Mononuclear cell (primary cell): ENCODE data around the gene CTNNA2. TPM values are rescaled to one million over a fixed set of nuclear protein-coding genes. Genes with fewer than 3 reads are reported as not detected.

ENCODE experiments used
- H3K27me3 ChIP-seq: 2 replicates; pipeline ENCODE4 v1.6.0; 2011; ENCODE audit warnings: low read length, control low read depth; ENCODE audit not compliant: insufficient read depth
- H3K4me1 ChIP-seq: 2 replicates; pipeline ENCODE4 v1.5.1; 2011; ENCODE audit warnings: mild to moderate bottlenecking, low read length, control low read depth; ENCODE audit not compliant: insufficient read depth
- H3K4me3 ChIP-seq: 2 replicates; pipeline ENCODE4 v1.5.1; 2011; ENCODE audit warnings: mild to moderate bottlenecking, low read length, moderate library complexity
- H3K9me3 ChIP-seq: 2 replicates; pipeline ENCODE4 v1.5.1; 2011; ENCODE audit warnings: low read depth, mild to moderate bottlenecking, control low read depth, low read length
- total RNA-seq: library from RNA; depleted of rRNA; stranded (reverse); fragments of >200 nt; gene quantifications from one replicate; pipeline ENCODE4 v1.2.3, GENCODE V29; 2012

Gene CTNNA2
- total RNA-seq, 1 donor = not detected

- H3K4me1 ChIP-seq = no peaks in the 10 kb centered on the region
- no peaks in the 10 kb centered on the region for H3K27me3 ChIP-seq
- H3K9me3 ChIP-seq = no peaks in the 10 kb centered on the region
- no peak overlapping the region for H3K4me3 ChIP-seq
These were observed 894.5 kb downstream of the CTNNA2 start for GRCh38 chr2:80407377-80407776.

- H3K4me3 ChIP-seq = no peak overlapping the region
- H3K4me1 ChIP-seq = no peaks in the 10 kb centered on the region
- H3K27me3 ChIP-seq = no peaks in the 10 kb centered on the region
- no peaks in the 10 kb centered on the region for H3K9me3 ChIP-seq
These were observed 897.5 kb downstream of the CTNNA2 start for GRCh38 chr2:80410346-80410745.

GRCh38 chr2:80413136-80413535, 900.3 kb downstream of the CTNNA2 start:
- Histone ChIP-seq H3K4me3 (no peak overlapping the region), H3K27me3 (no peaks in the 10 kb centered on the region), H3K4me1 (no peaks in the 10 kb centered on the region), H3K9me3 (no peaks in the 10 kb centered on the region)

GRCh38 chr2:80417737-80418136, 904.9 kb downstream of the CTNNA2 start:
- H3K9me3 ChIP-seq = no peaks in the 10 kb centered on the region
- H3K27me3 ChIP-seq = no peaks in the 10 kb centered on the region
- no peak overlapping the region for H3K4me3 ChIP-seq
- no peaks in the 10 kb centered on the region for H3K4me1 ChIP-seq

GRCh38 chr2:80420530-80421208, 907.8 kb downstream of the CTNNA2 start:
- no peak overlapping the region for H3K4me3 ChIP-seq
- no peaks in the 10 kb centered on the region for H3K27me3 ChIP-seq
- no peaks in the 10 kb centered on the region for H3K9me3 ChIP-seq
- H3K4me1 ChIP-seq = no peaks in the 10 kb centered on the region

GRCh38 chr2:80429251-80429650, 916.4 kb downstream of the CTNNA2 start:
- no peaks in the 10 kb centered on the region for H3K27me3 ChIP-seq
- no peaks in the 10 kb centered on the region for H3K9me3 ChIP-seq
- H3K4me3 ChIP-seq = no peak overlapping the region
- H3K4me1 ChIP-seq = no peaks in the 10 kb centered on the region

GRCh38 chr2:80437959-80438358, 925.1 kb downstream of the CTNNA2 start:
- Histone ChIP-seq H3K4me1 (no peaks in the 10 kb centered on the region), H3K27me3 (no peaks in the 10 kb centered on the region), H3K4me3 (no peak overlapping the region), H3K9me3 (no peaks in the 10 kb centered on the region)

- no peaks in the 10 kb centered on the region for H3K27me3 ChIP-seq
- H3K4me1 ChIP-seq = no peaks in the 10 kb centered on the region
- H3K9me3 ChIP-seq = no peaks in the 10 kb centered on the region
- H3K4me3 ChIP-seq = no peak overlapping the region
These were observed 925.8 kb downstream of the CTNNA2 start for GRCh38 chr2:80438686-80439085.

- Histone ChIP-seq H3K4me3 (no peak overlapping the region), H3K9me3 (no peaks in the 10 kb centered on the region), H3K27me3 (no peaks in the 10 kb centered on the region), H3K4me1 (no peaks in the 10 kb centered on the region)
These were observed 941.8 kb downstream of the CTNNA2 start for GRCh38 chr2:80454628-80455027.

GRCh38 chr2:80459028-80459427, 946.2 kb downstream of the CTNNA2 start:
- no peak overlapping the region for H3K4me3 ChIP-seq
- no peaks in the 10 kb centered on the region for H3K27me3 ChIP-seq
- H3K9me3 ChIP-seq = no peaks in the 10 kb centered on the region
- H3K4me1 ChIP-seq = no peaks in the 10 kb centered on the region

- Histone ChIP-seq H3K9me3 (no peaks in the 10 kb centered on the region), H3K27me3 (no peaks in the 10 kb centered on the region), H3K4me3 (no peak overlapping the region), H3K4me1 (no peaks in the 10 kb centered on the region)
These were observed 948.8 kb downstream of the CTNNA2 start for GRCh38 chr2:80461505-80462197.

- Histone ChIP-seq H3K4me3 (no peak overlapping the region), H3K27me3 (no peaks in the 10 kb centered on the region), H3K4me1 (no peaks in the 10 kb centered on the region), H3K9me3 (no peaks in the 10 kb centered on the region)
These were observed 949.8 kb downstream of the CTNNA2 start for GRCh38 chr2:80462654-80463053.

GRCh38 chr2:80464275-80464674, 951.4 kb downstream of the CTNNA2 start:
- Histone ChIP-seq H3K9me3 (no peaks in the 10 kb centered on the region), H3K4me1 (no peaks in the 10 kb centered on the region), H3K4me3 (no peak overlapping the region), H3K27me3 (no peaks in the 10 kb centered on the region)

- H3K9me3 ChIP-seq = no peaks in the 10 kb centered on the region
These were observed 954.5 kb downstream of the CTNNA2 start for GRCh38 chr2:80467262-80467811.

GRCh38 chr2:80469428-80469827, 956.6 kb downstream of the CTNNA2 start:
- no peaks in the 10 kb centered on the region for H3K27me3 ChIP-seq
- no peaks in the 10 kb centered on the region for H3K4me1 ChIP-seq
- H3K4me3 ChIP-seq = no peak overlapping the region
- H3K9me3 ChIP-seq = no peaks in the 10 kb centered on the region

More at GRCh38 chr2:80467262-80467811, 954.5 kb downstream of the CTNNA2 start:
- Histone ChIP-seq H3K4me3 (no peak overlapping the region), H3K4me1 (no peaks in the 10 kb centered on the region), H3K27me3 (no peaks in the 10 kb centered on the region)

GRCh38 chr2:80473069-80473468, 960.2 kb downstream of the CTNNA2 start:
- H3K4me1 ChIP-seq = no peaks in the 10 kb centered on the region
- no peak overlapping the region for H3K4me3 ChIP-seq
- no peaks in the 10 kb centered on the region for H3K9me3 ChIP-seq
- H3K27me3 ChIP-seq = no peaks in the 10 kb centered on the region
